Activated CD4-positive, CD25-positive, alpha-beta regulatory T cell (primary cell): ENCODE measurements around the gene GJB6.
"Not testable (repeated sequence)": the region's sequence is repeated elsewhere in the genome, so short reads cannot be mapped to it uniquely, and the experiment has no call there.

Experiments used
- DNase-seq, 4 experiments: peaks; one replicate each; lab custom pipeline; 2025; lab: John Stamatoyannopoulos, UW

Gene GJB6

GRCh38 chr13:20231839-20232555 lies at the start of gene GJB6:
TSS of gene GJB6 (minus strand) at chr13:20232319. CDS start at chr13:20223480, 8,839 bp downstream.
- DNase-seq = peak in 2 of 4 experiments; percentile 24 to 26

GRCh38 chr13:20276901-20277300 lies 44.8 kb upstream of the GJB6 start:
- DNase-seq = not testable (repeated sequence)

- no peak for DNase-seq
Measured at GRCh38 chr13:20274466-20274865, 42.3 kb upstream of the GJB6 start.

GRCh38 chr13:20272588-20273171 lies 40.6 kb upstream of the GJB6 start:
- no peak for DNase-seq

GRCh38 chr13:20272104-20272503 lies 40.0 kb upstream of the GJB6 start:
- no peak for DNase-seq

- DNase-seq = no peak
Measured at GRCh38 chr13:20271441-20271840, 39.3 kb upstream of the GJB6 start.

GRCh38 chr13:20270163-20270865 lies 38.2 kb upstream of the GJB6 start:
- DNase-seq = no peak

GRCh38 chr13:20264271-20265018 lies 32.3 kb upstream of the GJB6 start:
- no peak for DNase-seq

GRCh38 chr13:20263393-20264044 lies 31.4 kb upstream of the GJB6 start:
- DNase-seq = no peak

- DNase-seq = no peak
Measured at GRCh38 chr13:20258963-20259288, 26.8 kb upstream of the GJB6 start.

- DNase-seq = no peak
Measured at GRCh38 chr13:20258208-20258962, 26.3 kb upstream of the GJB6 start.

GRCh38 chr13:20254076-20254475 lies 22.0 kb upstream of the GJB6 start:
- no peak for DNase-seq

GRCh38 chr13:20249913-20250312 lies 17.8 kb upstream of the GJB6 start:
- DNase-seq = no peak

- DNase-seq = no peak
Measured at GRCh38 chr13:20247963-20248362, 15.8 kb upstream of the GJB6 start.

- no peak for DNase-seq
Measured at GRCh38 chr13:20247403-20247802, 15.3 kb upstream of the GJB6 start.

GRCh38 chr13:20241593-20241992 lies 9.5 kb upstream of the GJB6 start:
- no peak for DNase-seq

GRCh38 chr13:20239748-20240147 lies 7.6 kb upstream of the GJB6 start:
- DNase-seq = no peak

- DNase-seq = no peak
Measured at GRCh38 chr13:20232556-20233277, 598 bp upstream of the GJB6 start.

GRCh38 chr13:20230913-20231838 lies 943 bp downstream of the GJB6 start:
- DNase-seq = peak in 1 of 4 experiments; percentile 7

GRCh38 chr13:20227730-20228129 lies 4.4 kb downstream of the GJB6 start:
- no peak for DNase-seq
